HL-60 (cell line): ENCODE data around the gene SRP54.

ENCODE experiments used
- DNase-seq, 2 experiments: peaks; one replicate each; pipeline ENCODE4 v3.0.0-alpha.2; 2010 to 2020; ENCODE audit warnings: low read depth in 1 of 2, low spot score in 1 of 2
- H3K27ac ChIP-seq: fragments of 250-450 bp; sonication (Bioruptor Pico); replicated peaks from 2 replicates; pipeline ENCODE4 v1.5.1; 2020; ENCODE audit warnings: mild to moderate bottlenecking, moderate library complexity
- H3K27me3 ChIP-seq: fragments of 250-450 bp; sonication (Bioruptor Pico); 2 replicates; pipeline ENCODE4 v1.5.1; 2021; ENCODE audit warnings: mild to moderate bottlenecking, moderate library complexity; ENCODE audit not compliant: insufficient read depth, poor library complexity, severe bottlenecking
- H3K4me3 ChIP-seq: replicated peaks from 2 replicates; pipeline ENCODE4 v1.5.1; 2011; ENCODE audit warnings: mild to moderate bottlenecking, control low read depth, low read length; ENCODE audit not compliant: insufficient read depth
- GABPA ChIP-seq: IDR thresholded peaks from 2 replicates; pipeline ENCODE4 v1.6.1; 2012; ENCODE audit warnings: low read depth
- POLR2AphosphoS5 ChIP-seq: IDR thresholded peaks from 2 replicates; pipeline ENCODE4 v1.6.1; 2012; ENCODE audit warnings: low read depth
- SPI1 ChIP-seq: IDR thresholded peaks from 2 replicates; pipeline ENCODE4 v1.6.1; 2012; ENCODE audit warnings: low read depth, mild to moderate bottlenecking, borderline replicate concordance
- TF ChIP-seq, protein P1 (sequence below): IDR thresholded peaks from one replicate; pipeline ENCODE4 v1.5.1; 2011; ENCODE audit warnings: low read length, control low read depth, inconsistent platforms; ENCODE audit not compliant: insufficient read depth
- TF ChIP-seq, protein P2 (sequence below): IDR thresholded peaks from 2 replicates; pipeline ENCODE4 v1.6.1; 2012; ENCODE audit warnings: low read depth; ENCODE audit not compliant: insufficient replicate concordance

SRP54 gene

DNA sequence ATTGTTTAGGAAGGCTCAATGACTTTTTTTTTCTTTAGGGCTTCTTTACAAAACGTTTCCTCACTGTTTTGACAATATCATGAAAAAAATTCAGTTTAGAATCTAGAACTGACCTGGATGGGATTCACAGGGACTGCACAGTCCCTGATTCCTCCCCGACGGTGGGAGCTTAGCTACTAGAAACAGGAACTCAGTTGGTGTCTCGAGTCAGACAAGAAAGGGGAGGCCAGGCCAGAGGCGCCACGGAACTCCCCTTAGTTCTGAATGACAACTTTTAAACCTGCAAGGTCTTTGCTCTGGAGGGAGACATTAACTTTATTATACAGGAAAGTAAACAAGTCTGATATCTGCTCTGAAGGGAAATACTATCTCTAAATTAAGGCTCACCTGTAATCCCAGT, 45.4 kb upstream of the SRP54 start:
- H3K4me3 ChIP-seq, result no peak overlapping the region
- TF ChIP-seq SPI1, result peak; percentile 45; the same call in 1 of the 2 replicates
- TF ChIP-seq, protein P1, sequence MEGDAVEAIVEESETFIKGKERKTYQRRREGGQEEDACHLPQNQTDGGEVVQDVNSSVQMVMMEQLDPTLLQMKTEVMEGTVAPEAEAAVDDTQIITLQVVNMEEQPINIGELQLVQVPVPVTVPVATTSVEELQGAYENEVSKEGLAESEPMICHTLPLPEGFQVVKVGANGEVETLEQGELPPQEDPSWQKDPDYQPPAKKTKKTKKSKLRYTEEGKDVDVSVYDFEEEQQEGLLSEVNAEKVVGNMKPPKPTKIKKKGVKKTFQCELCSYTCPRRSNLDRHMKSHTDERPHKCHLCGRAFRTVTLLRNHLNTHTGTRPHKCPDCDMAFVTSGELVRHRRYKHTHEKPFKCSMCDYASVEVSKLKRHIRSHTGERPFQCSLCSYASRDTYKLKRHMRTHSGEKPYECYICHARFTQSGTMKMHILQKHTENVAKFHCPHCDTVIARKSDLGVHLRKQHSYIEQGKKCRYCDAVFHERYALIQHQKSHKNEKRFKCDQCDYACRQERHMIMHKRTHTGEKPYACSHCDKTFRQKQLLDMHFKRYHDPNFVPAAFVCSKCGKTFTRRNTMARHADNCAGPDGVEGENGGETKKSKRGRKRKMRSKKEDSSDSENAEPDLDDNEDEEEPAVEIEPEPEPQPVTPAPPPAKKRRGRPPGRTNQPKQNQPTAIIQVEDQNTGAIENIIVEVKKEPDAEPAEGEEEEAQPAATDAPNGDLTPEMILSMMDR, result no peak
- DNase-seq, result no peak

DNA sequence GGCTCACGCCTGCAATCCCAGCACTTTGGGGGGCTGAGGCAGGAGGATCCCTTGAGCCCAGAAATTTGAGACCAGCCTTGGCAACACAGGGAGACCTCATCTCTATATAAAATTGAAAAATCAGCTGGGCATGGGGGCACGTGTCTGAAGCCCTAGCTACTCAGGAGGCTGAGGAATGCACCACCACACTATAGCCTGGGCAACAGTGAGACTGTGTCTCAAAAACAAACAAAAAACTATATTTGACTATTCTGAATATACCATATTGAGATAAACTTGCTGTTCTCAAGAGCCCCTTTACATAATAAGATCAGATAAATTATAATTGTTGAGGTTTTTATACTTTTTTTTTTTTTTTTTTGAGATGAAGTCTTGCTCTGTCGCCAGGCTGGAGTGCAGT, 44.9 kb upstream of the SRP54 start:
- Histone ChIP-seq H3K27ac (no peak overlapping the region), H3K27me3 (no peaks in the 10 kb centered on the region), H3K4me3 (no peak overlapping the region)
- TF ChIP-seq, protein P1, result no peak
- TF ChIP-seq SPI1 (no peak), GABPA (no peak), POLR2AphosphoS5 (no peak)
- TF ChIP-seq, protein P2, sequence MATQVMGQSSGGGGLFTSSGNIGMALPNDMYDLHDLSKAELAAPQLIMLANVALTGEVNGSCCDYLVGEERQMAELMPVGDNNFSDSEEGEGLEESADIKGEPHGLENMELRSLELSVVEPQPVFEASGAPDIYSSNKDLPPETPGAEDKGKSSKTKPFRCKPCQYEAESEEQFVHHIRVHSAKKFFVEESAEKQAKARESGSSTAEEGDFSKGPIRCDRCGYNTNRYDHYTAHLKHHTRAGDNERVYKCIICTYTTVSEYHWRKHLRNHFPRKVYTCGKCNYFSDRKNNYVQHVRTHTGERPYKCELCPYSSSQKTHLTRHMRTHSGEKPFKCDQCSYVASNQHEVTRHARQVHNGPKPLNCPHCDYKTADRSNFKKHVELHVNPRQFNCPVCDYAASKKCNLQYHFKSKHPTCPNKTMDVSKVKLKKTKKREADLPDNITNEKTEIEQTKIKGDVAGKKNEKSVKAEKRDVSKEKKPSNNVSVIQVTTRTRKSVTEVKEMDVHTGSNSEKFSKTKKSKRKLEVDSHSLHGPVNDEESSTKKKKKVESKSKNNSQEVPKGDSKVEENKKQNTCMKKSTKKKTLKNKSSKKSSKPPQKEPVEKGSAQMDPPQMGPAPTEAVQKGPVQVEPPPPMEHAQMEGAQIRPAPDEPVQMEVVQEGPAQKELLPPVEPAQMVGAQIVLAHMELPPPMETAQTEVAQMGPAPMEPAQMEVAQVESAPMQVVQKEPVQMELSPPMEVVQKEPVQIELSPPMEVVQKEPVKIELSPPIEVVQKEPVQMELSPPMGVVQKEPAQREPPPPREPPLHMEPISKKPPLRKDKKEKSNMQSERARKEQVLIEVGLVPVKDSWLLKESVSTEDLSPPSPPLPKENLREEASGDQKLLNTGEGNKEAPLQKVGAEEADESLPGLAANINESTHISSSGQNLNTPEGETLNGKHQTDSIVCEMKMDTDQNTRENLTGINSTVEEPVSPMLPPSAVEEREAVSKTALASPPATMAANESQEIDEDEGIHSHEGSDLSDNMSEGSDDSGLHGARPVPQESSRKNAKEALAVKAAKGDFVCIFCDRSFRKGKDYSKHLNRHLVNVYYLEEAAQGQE, result no peak
- no peak for DNase-seq

More for the DNA sequence above, 45.4 kb upstream of the SRP54 start:
- no peak overlapping the region for H3K27ac ChIP-seq
- no peaks in the 10 kb centered on the region for H3K27me3 ChIP-seq

DNA sequence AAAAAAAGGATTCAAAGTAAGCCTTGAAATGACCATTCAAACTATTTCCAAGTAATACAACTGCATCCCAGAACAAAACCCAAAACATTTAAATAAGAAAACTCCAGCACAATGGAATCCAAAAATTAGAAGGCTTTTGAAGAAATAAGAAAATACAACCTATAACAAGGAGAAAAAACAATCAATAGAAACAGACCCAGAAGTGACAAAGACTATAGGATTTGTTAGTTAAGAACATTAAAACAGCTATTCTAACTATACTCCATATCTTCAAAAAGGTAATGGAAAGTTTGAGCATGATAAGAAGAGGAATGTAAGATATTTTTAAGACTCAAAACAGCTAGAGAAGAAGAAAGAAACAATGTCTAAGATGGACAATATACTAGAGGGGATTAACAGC, 39.3 kb upstream of the SRP54 start:
- DNase-seq, result no peak
- H3K27ac ChIP-seq, result no peak overlapping the region
- H3K4me3 ChIP-seq, result no peak overlapping the region
- TF ChIP-seq SPI1 (no peak), GABPA (no peak), POLR2AphosphoS5 (no peak)
- TF ChIP-seq, protein P1, result no peak
- TF ChIP-seq, protein P2, result no peak
- no peaks in the 10 kb centered on the region for H3K27me3 ChIP-seq

DNA sequence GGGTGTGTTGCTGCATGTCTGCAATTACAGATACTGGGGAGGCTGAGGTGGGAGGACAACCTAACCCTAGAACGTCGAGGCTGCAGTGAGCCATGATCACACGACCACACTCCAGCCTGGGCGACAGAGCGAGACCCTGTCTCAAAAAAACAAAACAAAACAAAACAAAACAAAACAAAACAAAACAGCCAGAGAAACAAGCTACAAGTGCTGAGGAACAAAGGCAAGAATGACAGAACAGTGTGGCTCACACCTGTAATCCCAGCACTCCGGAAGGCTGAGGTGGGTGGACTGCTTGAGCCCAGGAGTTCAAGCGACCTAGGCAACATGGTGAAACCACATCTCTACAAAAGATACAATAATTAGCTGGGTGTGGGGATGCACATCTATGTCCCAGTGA, 38.0 kb upstream of the SRP54 start:
- no peak for TF ChIP-seq SPI1
- TF ChIP-seq, protein P2, result no peak
- TF ChIP-seq GABPA, result no peak
- TF ChIP-seq, protein P1, result no peak
- no peak for TF ChIP-seq POLR2AphosphoS5
- H3K27ac ChIP-seq, result no peak overlapping the region
- H3K27me3 ChIP-seq, result no peaks in the 10 kb centered on the region
- H3K4me3 ChIP-seq, result no peak overlapping the region
- no peak for DNase-seq
